HG03565 (cell line): ENCODE data around the gene SRSF2.
"Not testable (repeated sequence)": the region's sequence is repeated elsewhere in the genome, so short reads cannot be mapped to it uniquely, and the experiment has no call there.

ENCODE experiments used
- ATAC-seq: cut with Tn5 transposase; IDR thresholded peaks from one replicate; pipeline ENCODE4 v1.9.1; 2021; ENCODE audit warnings: mild to moderate bottlenecking, moderate library complexity; ENCODE audit not compliant: unreplicated experiment

SRSF2 gene

GRCh38 chr17:76739568-76740115, 2.5 kb upstream of the SRSF2 start:
- not testable (repeated sequence) for ATAC-seq

- ATAC-seq: no peak
These were observed 1.3 kb upstream of the SRSF2 start for GRCh38 chr17:76738468-76738850.

- peak; percentile 43 for ATAC-seq
These were observed 741 bp upstream of the SRSF2 start, which contains the start of gene MFSD11 for GRCh38 chr17:76737676-76738467. Gene MFSD11, plus strand, starts transcription at chr17:76738119. Its CDS starts 234 bp downstream, at chr17:76738353.

DNA sequence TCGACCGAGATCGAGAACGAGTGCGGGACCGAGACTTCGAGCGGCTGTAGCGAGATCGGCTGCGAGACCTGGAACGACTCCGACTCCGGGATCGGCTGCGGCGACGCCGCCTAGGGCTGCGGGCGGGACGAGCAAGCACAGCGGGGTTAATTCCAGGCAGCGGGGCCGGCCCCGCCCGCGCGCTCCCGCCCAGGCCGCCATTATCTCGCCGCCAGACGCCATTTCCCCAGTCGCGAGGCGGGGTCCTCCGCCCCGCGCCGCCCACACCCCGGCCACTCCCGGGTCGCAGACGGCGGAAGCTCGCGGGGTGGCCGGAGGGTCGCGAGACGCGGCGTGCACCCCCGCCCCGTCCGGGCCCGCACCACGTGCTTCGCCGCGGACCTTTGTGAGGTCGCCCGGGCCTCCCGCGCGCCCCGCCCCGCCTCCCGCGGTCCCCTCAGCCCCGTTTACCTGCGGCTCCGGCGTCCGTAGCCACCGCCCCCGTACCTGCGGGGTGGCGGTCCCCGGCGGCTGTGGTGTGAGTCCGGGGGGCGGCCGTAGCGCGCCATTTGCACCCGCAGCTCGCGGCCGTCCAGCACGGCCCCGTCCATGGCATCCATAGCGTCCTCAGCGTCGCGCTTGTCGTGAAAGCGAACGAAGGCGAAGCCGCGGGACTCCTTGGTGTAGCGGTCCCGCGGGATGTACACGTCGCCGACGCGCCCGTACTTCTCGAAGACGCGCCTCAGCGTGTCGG, 616 bp downstream of the SRSF2 start:
- ATAC-seq: no peak

- no peak for ATAC-seq
These were observed 1.4 kb downstream of the SRSF2 start for GRCh38 chr17:76735586-76736348.

DNA sequence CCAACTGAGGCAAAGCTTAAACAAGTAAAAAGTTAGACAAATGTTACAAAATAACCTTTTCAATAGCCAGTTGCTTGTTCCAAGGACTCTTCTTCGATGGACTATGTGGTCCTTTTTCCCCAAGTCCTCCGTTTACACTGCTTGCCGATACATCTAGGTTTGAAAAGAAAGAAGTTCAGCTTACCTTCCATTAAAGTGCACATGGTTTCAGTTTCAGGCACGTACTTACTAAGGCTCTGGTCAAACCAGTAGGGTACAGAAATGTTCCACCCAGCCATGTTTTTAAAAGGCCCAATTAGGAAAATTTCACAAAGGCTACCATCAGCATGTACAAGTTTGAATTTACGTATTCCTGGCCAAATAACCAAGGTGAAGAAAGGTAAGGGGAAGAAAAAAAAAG, 2.1 kb downstream of the SRSF2 start:
- ATAC-seq: no peak

DNA sequence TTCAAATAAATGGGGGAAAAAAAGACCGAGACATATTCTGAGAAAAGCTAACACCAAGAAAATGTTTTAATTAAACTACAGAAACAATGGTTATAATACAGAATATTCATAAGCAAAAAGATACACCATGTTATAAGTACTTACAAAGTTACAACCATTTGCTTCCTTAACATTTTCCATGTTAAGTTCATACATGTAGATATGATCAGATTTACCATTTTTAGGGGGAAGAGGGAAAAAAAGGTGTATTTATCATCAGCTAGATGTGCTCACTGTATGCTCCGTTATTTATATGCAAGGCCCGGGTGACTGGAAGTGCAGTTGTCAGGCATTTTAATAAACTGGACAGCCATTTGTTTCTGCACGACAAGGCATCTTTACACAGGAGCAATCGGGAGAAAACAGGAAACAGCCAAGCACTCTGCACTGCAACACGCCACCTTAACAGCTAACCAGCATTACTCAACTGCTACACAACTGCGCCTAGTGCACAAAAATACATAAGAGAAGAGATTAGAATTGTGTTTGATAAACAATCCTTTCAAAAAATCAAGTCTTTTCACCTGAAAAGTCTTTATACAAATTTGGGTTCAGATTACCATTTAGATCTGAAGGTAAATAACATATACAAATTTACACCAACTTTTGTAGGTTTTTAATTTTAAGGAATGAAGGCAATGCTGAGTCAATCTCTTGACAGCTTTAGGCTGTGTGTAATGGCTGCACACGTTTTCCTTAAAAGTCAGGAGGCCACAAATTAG, 2.9 kb downstream of the SRSF2 start:
- ATAC-seq: no peak

DNA sequence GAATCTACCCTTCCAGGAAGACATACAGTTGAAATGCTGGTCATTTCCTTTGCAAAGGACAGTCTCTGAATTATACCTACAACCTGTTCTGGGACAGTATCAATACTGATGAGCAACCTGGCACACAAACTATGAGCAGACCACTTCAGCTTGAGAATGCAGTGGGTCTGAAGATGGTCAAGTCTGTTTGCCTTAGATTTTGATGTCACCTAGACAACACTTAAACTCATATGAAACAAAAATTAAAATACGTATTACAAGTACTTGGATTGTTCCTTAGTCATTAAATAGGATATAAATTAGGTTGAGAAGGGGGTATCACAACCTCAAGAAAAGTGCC, 3.5 kb downstream of the SRSF2 start:
- no peak for ATAC-seq

GRCh38 chr17:76732734-76733617, 4.2 kb downstream of the SRSF2 start:
- ATAC-seq: no peak

GRCh38 chr17:76731800-76732733, 5.1 kb downstream of the SRSF2 start:
- not testable (repeated sequence) for ATAC-seq

DNA sequence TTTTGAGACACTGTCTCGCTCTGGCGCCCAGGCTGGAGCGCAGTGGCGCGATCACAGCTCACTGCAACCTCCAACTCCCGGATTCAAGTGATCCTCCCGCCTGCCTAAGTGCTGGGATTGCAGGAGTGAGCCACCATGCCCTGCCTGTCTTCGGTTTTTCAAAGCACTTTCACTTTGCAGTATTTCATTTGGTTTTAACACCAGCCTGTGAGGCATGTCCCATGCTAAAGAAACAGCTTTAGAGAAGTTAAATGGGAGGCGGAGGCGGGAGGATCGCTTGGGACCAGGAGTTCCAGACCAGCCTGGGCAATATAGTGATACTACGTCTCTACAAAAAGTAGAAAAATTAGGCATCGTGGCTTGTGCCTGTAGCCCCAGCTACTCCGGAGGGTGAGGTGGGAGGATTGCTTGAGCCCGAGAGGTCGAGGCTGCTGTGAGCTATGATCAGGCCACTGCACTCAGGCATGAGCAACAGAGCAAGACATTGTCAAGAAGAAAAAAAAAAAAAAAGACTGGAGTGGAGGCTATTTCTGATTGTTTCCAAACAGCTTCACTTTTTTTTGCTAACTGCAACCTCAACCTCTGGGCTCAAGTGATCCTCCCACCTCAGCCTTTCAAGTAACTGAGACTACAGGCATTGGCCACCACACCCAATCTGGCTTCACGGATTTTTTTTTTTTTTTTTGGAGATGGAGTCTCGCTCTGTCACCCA, 9.2 kb downstream of the SRSF2 start:
- ATAC-seq: no peak

GRCh38 chr17:76726776-76727718, 10.1 kb downstream of the SRSF2 start, which contains the start of gene METTL23:
Gene METTL23, plus strand, starts transcription at chr17:76726839. Its CDS starts 2,872 bp downstream, at chr17:76729711.
- peak; percentile 55 for ATAC-seq

- ATAC-seq: peak; percentile 43
These were observed 10.8 kb downstream of the SRSF2 start, which contains the start of gene JMJD6 for GRCh38 chr17:76726231-76726775. Gene JMJD6, minus strand, starts transcription at chr17:76726606. Its CDS starts 131 bp downstream, at chr17:76726475.

GRCh38 chr17:76725580-76726230, 11.4 kb downstream of the SRSF2 start:
- ATAC-seq: no peak

DNA sequence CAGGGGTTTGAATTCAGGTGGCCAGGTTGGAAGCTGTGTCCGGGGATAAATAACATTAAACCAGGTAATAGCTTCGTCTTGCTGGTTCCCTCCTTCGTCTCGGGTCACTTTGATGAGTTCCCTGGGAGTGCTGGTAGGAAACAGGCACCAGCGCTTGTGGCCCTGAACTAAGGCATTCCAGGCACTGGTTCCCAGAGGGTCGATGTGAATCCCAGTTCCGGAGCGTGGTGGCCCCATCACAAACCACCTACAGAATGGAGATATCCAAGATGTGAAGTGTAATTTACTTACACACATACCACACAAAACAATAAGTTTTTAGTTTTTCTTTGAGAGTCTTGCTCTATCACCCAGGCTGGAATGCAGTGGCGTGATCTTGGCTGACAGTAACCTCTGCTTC, 13.3 kb downstream of the SRSF2 start:
- no peak for ATAC-seq

- not testable (repeated sequence) for ATAC-seq
These were observed 14.2 kb downstream of the SRSF2 start for GRCh38 chr17:76722977-76723376.
